SK-N-MC (cell line): ENCODE measurements around the gene CAPN5.

Experiments
- EZH2 ChIP-seq: fragments of 200-600 bp; sonication (generic); IDR thresholded peaks from one replicate; pipeline ENCODE4 v1.6.1; 2017; ENCODE audit warnings: antibody characterized with exemption
- FOXP2 ChIP-seq: optimal IDR thresholded peaks from 2 replicates; pipeline ENCODE3; 2011; ENCODE audit warnings: mild to moderate bottlenecking, moderate library complexity; ENCODE audit not compliant: insufficient read depth; ENCODE audit errors: extremely low read length, control extremely low read depth
- POLR2AphosphoS5 ChIP-seq: IDR thresholded peaks from 2 replicates; pipeline ENCODE4 v1.6.1; 2012; ENCODE audit warnings: mild to moderate bottlenecking, low read depth, low read length, borderline replicate concordance

GRCh38 chr11:77088236-77089003 lies 21.6 kb downstream of the CAPN5 start:
- no peak for TF ChIP-seq EZH2
- TF ChIP-seq POLR2AphosphoS5: no peak
- no peak for TF ChIP-seq FOXP2
